Measurements from ENCODE around the gene KIF9.

DNA sequence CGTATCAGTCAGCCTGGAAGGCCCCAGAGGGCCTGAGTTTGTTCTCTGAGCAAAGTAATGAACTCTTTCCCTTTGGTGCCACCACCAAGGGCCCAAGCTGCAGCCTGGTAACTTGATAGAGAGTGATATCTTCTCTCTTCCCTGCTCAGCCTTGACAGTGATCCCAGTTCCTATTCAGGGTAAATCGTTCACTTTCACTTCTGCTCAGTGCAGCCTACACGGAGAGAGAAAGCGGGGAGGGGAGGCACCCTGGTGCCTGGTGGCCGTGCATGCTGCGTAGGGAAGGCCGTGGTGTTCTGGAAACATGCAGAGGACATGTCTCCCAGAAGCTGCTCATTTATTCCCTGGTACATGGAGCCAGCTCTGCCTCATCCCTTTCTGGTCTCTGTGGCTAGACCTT, 54.9 kb downstream of the KIF9 start:
- TF ChIP-seq, protein P1, sequence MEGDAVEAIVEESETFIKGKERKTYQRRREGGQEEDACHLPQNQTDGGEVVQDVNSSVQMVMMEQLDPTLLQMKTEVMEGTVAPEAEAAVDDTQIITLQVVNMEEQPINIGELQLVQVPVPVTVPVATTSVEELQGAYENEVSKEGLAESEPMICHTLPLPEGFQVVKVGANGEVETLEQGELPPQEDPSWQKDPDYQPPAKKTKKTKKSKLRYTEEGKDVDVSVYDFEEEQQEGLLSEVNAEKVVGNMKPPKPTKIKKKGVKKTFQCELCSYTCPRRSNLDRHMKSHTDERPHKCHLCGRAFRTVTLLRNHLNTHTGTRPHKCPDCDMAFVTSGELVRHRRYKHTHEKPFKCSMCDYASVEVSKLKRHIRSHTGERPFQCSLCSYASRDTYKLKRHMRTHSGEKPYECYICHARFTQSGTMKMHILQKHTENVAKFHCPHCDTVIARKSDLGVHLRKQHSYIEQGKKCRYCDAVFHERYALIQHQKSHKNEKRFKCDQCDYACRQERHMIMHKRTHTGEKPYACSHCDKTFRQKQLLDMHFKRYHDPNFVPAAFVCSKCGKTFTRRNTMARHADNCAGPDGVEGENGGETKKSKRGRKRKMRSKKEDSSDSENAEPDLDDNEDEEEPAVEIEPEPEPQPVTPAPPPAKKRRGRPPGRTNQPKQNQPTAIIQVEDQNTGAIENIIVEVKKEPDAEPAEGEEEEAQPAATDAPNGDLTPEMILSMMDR (IDR thresholded peaks at IDR 0.05) = no peak
- TF ChIP-seq EP300 (IDR thresholded peaks at IDR 0.05) = no peak
